GM10248 (cell line): ENCODE data around the gene ST6GALNAC6.

Source experiments
- CTCF ChIA-PET: fragments of 300-600 bp; sonication (Branson Sonifier 250); formaldehyde crosslinking; extraction: SDS; loops from one replicate; lab custom pipeline; 2021; ENCODE audit warnings: antibody characterized with exemption; lab: Yijun Ruan, JAX
- POLR2A ChIA-PET: fragments of 350-650 bp; sonication (Branson Sonifier 250); formaldehyde crosslinking; extraction: SDS; loops from one replicate; lab custom pipeline; 2020; ENCODE audit warnings: antibody characterized with exemption; lab: Yijun Ruan, JAX
- DNase-seq: peaks from one replicate; pipeline ENCODE4 v3.0.0; 2012; ENCODE audit errors: extremely low spot score
- TF ChIP-seq, protein P1 (sequence below): IDR thresholded peaks from 2 replicates; pipeline ENCODE4 v1.5.1; 2012; ENCODE audit warnings: mild to moderate bottlenecking, low read depth; ENCODE audit errors: extremely low read depth, missing control alignments, control extremely low read depth

The ST6GALNAC6 gene

DNA sequence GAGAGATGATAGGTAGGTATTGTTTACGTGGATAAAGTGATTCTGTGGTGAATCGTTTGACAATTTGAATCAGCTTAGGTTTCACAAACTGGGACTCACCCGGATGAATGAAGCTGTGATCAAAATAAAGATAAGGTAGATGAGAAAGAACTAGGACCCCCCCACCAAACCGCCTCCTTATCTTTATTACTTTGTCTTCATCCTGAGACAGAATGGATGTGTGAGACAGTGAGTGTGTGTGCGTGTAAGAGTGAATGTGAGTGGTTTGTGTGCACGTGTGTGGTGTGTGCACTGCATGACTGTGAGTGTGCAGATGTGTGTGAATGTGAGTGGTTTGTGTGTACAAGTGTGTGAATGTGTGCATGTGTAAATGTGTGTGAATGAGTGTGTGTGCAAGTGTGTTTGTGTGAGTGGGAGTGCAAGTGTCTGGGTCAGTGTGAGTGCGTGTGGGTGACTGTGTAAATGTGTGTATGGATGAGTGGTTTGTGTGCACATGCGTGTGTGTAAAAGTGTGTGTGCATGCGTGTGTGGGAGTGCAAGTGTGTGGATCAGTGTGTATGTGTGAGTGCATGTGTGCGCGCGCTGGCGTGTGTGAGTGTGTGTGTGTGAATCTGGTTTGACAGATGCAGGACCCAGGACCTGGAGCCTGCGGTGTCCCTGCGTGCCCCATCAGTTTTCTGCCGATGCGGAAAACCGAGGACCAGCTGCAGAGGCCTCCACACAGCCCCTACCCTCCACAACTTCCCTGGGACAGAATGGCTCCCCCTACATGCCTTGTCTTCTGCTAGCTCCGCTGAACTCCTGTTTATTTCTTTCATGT is 33.5 kb downstream of the ST6GALNAC6 start:
- TF ChIP-seq, protein P1, sequence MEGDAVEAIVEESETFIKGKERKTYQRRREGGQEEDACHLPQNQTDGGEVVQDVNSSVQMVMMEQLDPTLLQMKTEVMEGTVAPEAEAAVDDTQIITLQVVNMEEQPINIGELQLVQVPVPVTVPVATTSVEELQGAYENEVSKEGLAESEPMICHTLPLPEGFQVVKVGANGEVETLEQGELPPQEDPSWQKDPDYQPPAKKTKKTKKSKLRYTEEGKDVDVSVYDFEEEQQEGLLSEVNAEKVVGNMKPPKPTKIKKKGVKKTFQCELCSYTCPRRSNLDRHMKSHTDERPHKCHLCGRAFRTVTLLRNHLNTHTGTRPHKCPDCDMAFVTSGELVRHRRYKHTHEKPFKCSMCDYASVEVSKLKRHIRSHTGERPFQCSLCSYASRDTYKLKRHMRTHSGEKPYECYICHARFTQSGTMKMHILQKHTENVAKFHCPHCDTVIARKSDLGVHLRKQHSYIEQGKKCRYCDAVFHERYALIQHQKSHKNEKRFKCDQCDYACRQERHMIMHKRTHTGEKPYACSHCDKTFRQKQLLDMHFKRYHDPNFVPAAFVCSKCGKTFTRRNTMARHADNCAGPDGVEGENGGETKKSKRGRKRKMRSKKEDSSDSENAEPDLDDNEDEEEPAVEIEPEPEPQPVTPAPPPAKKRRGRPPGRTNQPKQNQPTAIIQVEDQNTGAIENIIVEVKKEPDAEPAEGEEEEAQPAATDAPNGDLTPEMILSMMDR = no peak
- POLR2A ChIA-PET = interaction anchor here (0.5 kb wide), 1 partner anchor 17 kb away, joined by 3 read pairs; no protein-coding TSS in a partner anchor
- DNase-seq = no peak
- CTCF ChIA-PET = interaction anchor here (0.8 to 3.0 kb wide), 7 partner anchors 11 to 132 kb away, joined by 3 to 11 read pairs (median 5); partner anchors contain the start of genes ENG and TOR2A

DNA sequence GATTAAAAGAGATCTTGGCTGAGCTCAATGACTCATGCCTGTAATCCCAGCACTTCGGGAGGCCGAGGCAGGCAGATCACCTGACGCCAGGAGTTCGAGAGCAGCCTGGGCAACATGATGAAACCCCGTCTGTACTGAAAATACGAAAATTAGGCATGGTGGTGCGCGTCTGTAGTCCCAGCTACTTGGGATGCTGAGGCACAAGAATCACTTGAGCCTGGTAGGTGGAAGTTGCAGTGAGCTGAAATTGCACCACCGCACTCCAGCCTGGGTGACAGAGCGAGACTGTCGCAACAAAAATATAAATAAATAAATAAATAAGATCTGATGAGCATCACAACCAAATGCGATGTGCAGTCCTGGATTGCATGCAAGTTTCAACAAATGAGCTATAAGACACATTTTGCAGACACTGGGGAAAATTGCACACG is 36.2 kb downstream of the ST6GALNAC6 start:
- TF ChIP-seq, protein P1 = no peak
- DNase-seq = no peak
- ChIA-PET POLR2A (no interaction called here), CTCF (interaction anchor here (0.6 to 3.0 kb wide), 8 partner anchors 8 to 899 kb away, joined by 3 to 11 read pairs (median 4); partner anchors contain the start of genes ENG and TOR2A)

DNA sequence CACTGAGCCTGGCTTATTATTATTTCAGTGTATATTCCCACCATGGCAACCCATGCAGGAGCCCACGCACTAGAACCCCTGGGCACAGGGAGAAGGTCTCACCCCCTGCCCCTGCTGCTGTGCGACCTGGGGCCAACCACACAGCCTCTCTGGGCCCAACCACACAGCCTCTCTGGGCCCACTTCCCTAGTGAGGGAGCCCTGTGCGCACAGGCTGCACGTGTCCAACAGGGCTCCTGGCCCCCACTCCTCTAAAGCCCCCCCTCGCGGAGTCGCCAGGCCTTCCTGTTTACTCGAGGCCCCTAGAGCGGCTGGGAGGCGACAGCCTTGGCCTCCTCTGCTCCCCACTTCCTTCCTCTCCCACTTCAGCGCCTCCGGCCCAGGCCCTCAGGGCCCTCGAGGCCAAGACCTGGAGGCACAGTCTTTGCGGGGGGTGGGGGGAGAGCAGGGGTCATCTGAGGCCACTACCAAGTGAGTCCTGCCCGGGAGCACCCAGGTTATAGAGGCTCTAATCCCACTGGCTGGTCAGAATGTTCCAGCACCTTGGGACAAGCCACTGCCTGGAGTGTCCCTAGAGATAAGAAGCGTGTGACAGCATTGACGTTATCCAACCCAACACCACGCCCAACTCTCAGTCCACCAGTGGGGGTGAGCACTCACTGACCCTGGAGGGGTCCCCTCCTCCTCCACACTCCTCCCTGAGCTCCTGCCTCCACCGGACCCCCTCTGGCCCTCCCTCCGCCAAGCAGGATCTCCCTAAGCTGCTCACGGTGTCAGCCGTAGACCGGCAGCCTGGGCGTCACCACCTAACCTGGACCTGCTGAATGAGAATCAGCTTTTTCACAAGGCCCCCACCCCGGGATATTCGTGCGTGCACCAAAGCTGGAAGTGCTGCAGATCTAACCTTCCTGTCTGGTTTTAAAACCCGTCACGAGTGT is 37.1 kb downstream of the ST6GALNAC6 start:
- CTCF ChIA-PET = interaction anchor here (0.6 to 5.1 kb wide), 10 partner anchors 7 to 898 kb away, joined by 3 to 34 read pairs (median 4); partner anchors contain the start of genes ENG and TOR2A
- TF ChIP-seq, protein P1 = no peak
- POLR2A ChIA-PET = no interaction called here
- DNase-seq = peak; percentile 54

DNA sequence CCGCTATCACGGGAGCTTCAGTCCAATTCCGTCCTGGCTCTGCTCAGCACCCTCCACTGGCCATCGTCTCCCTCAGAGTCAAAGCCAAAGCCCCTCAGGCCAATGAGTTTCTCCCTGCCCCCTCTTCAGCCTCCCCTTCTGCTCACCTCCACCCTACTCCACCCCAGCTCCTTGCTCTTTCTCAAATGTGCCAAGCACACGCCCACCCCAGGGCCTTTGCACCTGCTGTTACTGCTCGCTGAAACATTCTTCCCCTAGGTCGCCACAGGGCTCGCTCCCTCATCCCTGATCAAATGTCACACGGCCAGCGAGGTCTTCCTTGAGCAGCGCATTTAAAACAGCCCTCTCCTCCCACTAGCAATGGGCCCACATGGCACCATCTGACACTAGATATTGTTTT is 38.6 kb downstream of the ST6GALNAC6 start:
- CTCF ChIA-PET = interaction anchor here (1.6 to 5.1 kb wide), 3 partner anchors 9 to 97 kb away, joined by 4 to 34 read pairs (median 4); no protein-coding TSS in a partner anchor
- no peak for DNase-seq
- POLR2A ChIA-PET = no interaction called here
- TF ChIP-seq, protein P1 = no peak

DNA sequence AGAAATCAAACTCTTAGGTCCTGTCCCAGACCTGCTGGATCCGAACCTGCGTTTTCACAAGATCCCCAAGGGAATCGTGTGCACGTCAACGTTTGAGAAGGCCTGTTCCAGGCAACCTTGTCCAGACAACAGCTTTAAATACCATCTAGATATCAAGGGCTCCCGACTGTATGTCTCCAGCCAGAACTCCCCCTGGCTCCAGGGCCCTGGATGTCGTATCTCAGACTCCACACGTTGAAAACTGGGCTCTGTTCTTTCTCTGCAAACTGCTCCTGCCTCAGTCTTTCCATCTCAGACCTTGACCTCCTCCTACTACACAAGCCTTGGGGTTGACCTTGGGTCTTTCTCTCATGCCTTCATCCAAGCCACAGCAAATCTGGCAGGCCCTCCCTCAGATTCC is 39.1 kb downstream of the ST6GALNAC6 start:
- TF ChIP-seq, protein P1 = no peak
- POLR2A ChIA-PET = interaction anchor here (0.7 kb wide), 1 partner anchor 209 kb away, joined by 4 read pairs; no protein-coding TSS in a partner anchor
- CTCF ChIA-PET = interaction anchor here (1.6 to 5.1 kb wide), 2 partner anchors 9 to 12 kb away, joined by 4 to 34 read pairs; no protein-coding TSS in a partner anchor

DNA sequence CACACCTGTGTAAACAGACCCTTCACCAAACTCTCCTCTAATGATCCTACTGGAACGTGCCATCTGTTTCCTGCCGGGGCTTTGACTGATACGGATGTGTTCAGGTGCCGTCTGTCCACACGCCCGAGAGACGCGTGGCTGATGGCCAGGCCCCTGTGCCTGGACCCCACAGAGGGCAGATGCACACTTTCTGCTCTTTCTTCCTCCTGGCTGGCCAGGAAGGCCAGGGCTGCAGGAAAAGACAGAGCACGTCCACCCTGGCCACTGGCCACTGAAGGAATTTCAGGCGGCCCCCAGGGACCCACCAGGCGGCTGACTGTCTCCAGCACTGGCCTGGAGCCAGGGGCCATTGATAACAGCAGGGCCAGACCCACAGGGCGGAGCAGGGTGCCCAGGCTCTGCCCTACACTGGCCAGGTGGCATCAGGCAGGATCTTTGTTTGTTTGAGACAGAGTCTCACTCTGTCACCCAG is 41.3 kb downstream of the ST6GALNAC6 start:
- no peak for DNase-seq
- TF ChIP-seq, protein P1 = no peak
- ChIA-PET CTCF (interaction anchor here (0.8 to 5.1 kb wide), 2 partner anchors 11 to 20 kb away, joined by 3 to 34 read pairs; no protein-coding TSS in a partner anchor), POLR2A (no interaction called here)

More for the DNA sequence above, 39.1 kb downstream of the ST6GALNAC6 start:
- no peak for DNase-seq
